ENCODE measurements around the gene LGI1.

DNA sequence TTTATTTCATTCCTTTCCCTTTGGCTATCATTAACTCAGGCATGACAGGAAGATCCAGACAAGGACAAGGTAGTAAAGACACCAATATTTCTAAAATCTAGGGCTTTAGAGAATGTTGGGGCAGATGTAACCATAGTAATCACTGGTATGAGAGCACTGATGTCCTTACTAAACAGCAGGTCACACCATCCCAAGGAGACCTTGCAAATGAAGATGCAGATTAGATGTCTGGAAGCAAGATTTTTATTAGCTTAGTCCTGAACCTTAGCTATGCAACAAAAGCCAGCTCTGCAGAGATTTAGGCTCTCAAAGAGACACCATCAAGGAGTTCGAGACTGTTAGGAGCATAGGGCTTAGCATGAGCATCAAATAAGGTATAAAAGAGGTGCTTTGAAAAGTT is 31.7 kb upstream of the LGI1 start:
- TF ChIP-seq, protein P1, sequence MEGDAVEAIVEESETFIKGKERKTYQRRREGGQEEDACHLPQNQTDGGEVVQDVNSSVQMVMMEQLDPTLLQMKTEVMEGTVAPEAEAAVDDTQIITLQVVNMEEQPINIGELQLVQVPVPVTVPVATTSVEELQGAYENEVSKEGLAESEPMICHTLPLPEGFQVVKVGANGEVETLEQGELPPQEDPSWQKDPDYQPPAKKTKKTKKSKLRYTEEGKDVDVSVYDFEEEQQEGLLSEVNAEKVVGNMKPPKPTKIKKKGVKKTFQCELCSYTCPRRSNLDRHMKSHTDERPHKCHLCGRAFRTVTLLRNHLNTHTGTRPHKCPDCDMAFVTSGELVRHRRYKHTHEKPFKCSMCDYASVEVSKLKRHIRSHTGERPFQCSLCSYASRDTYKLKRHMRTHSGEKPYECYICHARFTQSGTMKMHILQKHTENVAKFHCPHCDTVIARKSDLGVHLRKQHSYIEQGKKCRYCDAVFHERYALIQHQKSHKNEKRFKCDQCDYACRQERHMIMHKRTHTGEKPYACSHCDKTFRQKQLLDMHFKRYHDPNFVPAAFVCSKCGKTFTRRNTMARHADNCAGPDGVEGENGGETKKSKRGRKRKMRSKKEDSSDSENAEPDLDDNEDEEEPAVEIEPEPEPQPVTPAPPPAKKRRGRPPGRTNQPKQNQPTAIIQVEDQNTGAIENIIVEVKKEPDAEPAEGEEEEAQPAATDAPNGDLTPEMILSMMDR (IDR thresholded peaks at IDR 0.05), result no peak
- TF ChIP-seq POLR2AphosphoS5 (IDR thresholded peaks at IDR 0.05) (no peak), POLR2A (IDR thresholded peaks at IDR 0.05) (no peak)

Measured in breast epithelium (tissue), 3 donors.